GM21723 (cell line): Measurements from ENCODE around the gene DONSON.
"Not testable (repeated sequence)": the region's sequence is repeated elsewhere in the genome, so short reads cannot be mapped to it uniquely, and the experiment has no call there.

Source experiments
- ATAC-seq: cut with Tn5 transposase; IDR thresholded peaks from one replicate; pipeline ENCODE4 v1.9.1; 2021; ENCODE audit warnings: mild to moderate bottlenecking, moderate library complexity; ENCODE audit not compliant: unreplicated experiment

Gene DONSON

GRCh38 chr21:33588485-33589335 lies at the start of gene DONSON:
TSS of gene DONSON (minus strand) at chr21:33588684. CDS start at chr21:33588641, 43 bp downstream.
- ATAC-seq: peak; percentile 88

GRCh38 chr21:33634254-33634653 lies 45.8 kb upstream of the DONSON start:
- no peak for ATAC-seq

- ATAC-seq: not testable (repeated sequence)
Measured at GRCh38 chr21:33626151-33626550, 37.7 kb upstream of the DONSON start.

- ATAC-seq: no peak
Measured at GRCh38 chr21:33622253-33622652, 33.8 kb upstream of the DONSON start.

GRCh38 chr21:33619726-33620125 lies 31.2 kb upstream of the DONSON start:
- no peak for ATAC-seq

GRCh38 chr21:33618407-33618806 lies 29.9 kb upstream of the DONSON start:
- no peak for ATAC-seq

GRCh38 chr21:33617565-33617964 lies 29.1 kb upstream of the DONSON start:
- ATAC-seq: not testable (repeated sequence)

- no peak for ATAC-seq
Measured at GRCh38 chr21:33611006-33611744, 22.7 kb upstream of the DONSON start.

- ATAC-seq: no peak
Measured at GRCh38 chr21:33608559-33608958, 20.1 kb upstream of the DONSON start.

GRCh38 chr21:33598051-33598450 lies 9.6 kb upstream of the DONSON start:
- no peak for ATAC-seq

GRCh38 chr21:33587792-33588484 lies 546 bp downstream of the DONSON start:
- peak; percentile 41 for ATAC-seq

GRCh38 chr21:33586927-33587326 lies 1.6 kb downstream of the DONSON start:
- ATAC-seq: no peak

- no peak for ATAC-seq
Measured at GRCh38 chr21:33584455-33584854, 4.0 kb downstream of the DONSON start.

GRCh38 chr21:33578959-33579542 lies 9.4 kb downstream of the DONSON start:
- ATAC-seq: no peak

- ATAC-seq: no peak
Measured at GRCh38 chr21:33578214-33578613, 10.3 kb downstream of the DONSON start.

- ATAC-seq: not testable (repeated sequence)
Measured at GRCh38 chr21:33576741-33577141, 11.7 kb downstream of the DONSON start.

- no peak for ATAC-seq
Measured at GRCh38 chr21:33572350-33572749, 16.1 kb downstream of the DONSON start.

- no peak for ATAC-seq
Measured at GRCh38 chr21:33569991-33570390, 18.5 kb downstream of the DONSON start.

GRCh38 chr21:33568448-33568847 lies 20.0 kb downstream of the DONSON start:
- ATAC-seq: no peak

- no peak for ATAC-seq
Measured at GRCh38 chr21:33567914-33568313, 20.6 kb downstream of the DONSON start.

GRCh38 chr21:33566514-33566913 lies 22.0 kb downstream of the DONSON start:
- no peak for ATAC-seq
